HepG2 (cell line): Measurements from ENCODE around the gene CNTD1. TPM values are rescaled to one million over a fixed set of nuclear protein-coding genes. Genes with fewer than 3 reads are reported as not detected.

Experiments used
- ARID4A ChIP-seq: sonication (generic); formaldehyde crosslinking; IDR thresholded peaks from 2 replicates; pipeline ENCODE4 v1.5.0; 2020; ENCODE audit warnings: mild to moderate bottlenecking, missing genetic modification reagents, borderline replicate concordance
- ATF1 ChIP-seq: IDR thresholded peaks from 2 replicates; pipeline ENCODE4 v1.6.1; 2016; ENCODE audit warnings: mild to moderate bottlenecking, control low read depth
- CEBPB ChIP-seq: IDR thresholded peaks from 2 replicates; pipeline ENCODE4 v1.6.1; 2011; ENCODE audit warnings: low read depth, low read length, improper control_type of control experiment, borderline replicate concordance
- CREB3 ChIP-seq: sonication (generic); formaldehyde crosslinking; IDR thresholded peaks from 2 replicates; pipeline ENCODE4 v1.5.0; 2020; ENCODE audit warnings: missing genetic modification reagents
- GLMP ChIP-seq: sonication (generic); formaldehyde crosslinking; IDR thresholded peaks from 2 replicates; pipeline ENCODE4 v1.9.0; 2021; ENCODE audit warnings: missing genetic modification reagents, mild to moderate bottlenecking, borderline replicate concordance
- HMG20A ChIP-seq: IDR thresholded peaks from 2 replicates; pipeline ENCODE4 v1.6.1; 2016; ENCODE audit warnings: borderline replicate concordance
- KAT2B ChIP-seq: fragments of 150-350 bp; IDR thresholded peaks from 2 replicates; pipeline ENCODE4 v1.6.1; 2014; ENCODE audit warnings: low read depth, low read length, borderline replicate concordance
- KDM5A ChIP-seq: fragments of 200-600 bp; sonication (generic); IDR thresholded peaks from 2 replicates; pipeline ENCODE4 v1.7.0; 2018; ENCODE audit warnings: antibody characterized with exemption, mild to moderate bottlenecking, low read length, borderline replicate concordance
- KDM6A ChIP-seq: IDR thresholded peaks from 2 replicates; pipeline ENCODE4 v1.6.1; 2016; ENCODE audit warnings: low read depth
- MEIS1 ChIP-seq: sonication (generic); formaldehyde crosslinking; IDR thresholded peaks from 2 replicates; pipeline ENCODE4 v1.9.0; 2021; ENCODE audit warnings: mild to moderate bottlenecking, missing genetic modification reagents, moderate library complexity, borderline replicate concordance
- PAWR ChIP-seq: sonication (generic); formaldehyde crosslinking; IDR thresholded peaks from 2 replicates; pipeline ENCODE4 v1.4.0; 2020; ENCODE audit warnings: missing genetic modification reagents, mild to moderate bottlenecking, borderline replicate concordance
- PCBP1 ChIP-seq: fragments of 200-400 bp; formaldehyde crosslinking; IDR thresholded peaks from 2 replicates; pipeline ENCODE4 v1.6.1; 2017; ENCODE audit warnings: mild to moderate bottlenecking, low read depth, low read length, borderline replicate concordance
- RCOR2 ChIP-seq: IDR thresholded peaks from 2 replicates; pipeline ENCODE4 v1.6.1; 2016; ENCODE audit warnings: missing biosample characterization, missing genetic modification reagents
- RELA ChIP-seq: sonication (generic); formaldehyde crosslinking; IDR thresholded peaks from 2 replicates; pipeline ENCODE4 v1.4.0; 2020; ENCODE audit warnings: missing genetic modification reagents
- RFXAP ChIP-seq: sonication (generic); formaldehyde crosslinking; IDR thresholded peaks from 2 replicates; pipeline ENCODE4 v1.4.0; 2020; ENCODE audit warnings: missing genetic modification reagents, borderline replicate concordance
- SIN3A ChIP-seq: IDR thresholded peaks from 2 replicates; pipeline ENCODE4 v1.6.1; 2011; ENCODE audit warnings: low read depth, mild to moderate bottlenecking, control low read depth, low read length, borderline replicate concordance
- TCF7L2 ChIP-seq: IDR thresholded peaks from 2 replicates; pipeline ENCODE4 v1.6.1; 2011; ENCODE audit warnings: mild to moderate bottlenecking, low read depth, low read length, moderate library complexity
- ZNF256 ChIP-seq: sonication (generic); formaldehyde crosslinking; conservative IDR thresholded peaks from 2 replicates; pipeline ENCODE4 v1.4.0; 2020; ENCODE audit warnings: missing genetic modification reagents
- ZNF432 ChIP-seq: sonication (generic); formaldehyde crosslinking; IDR thresholded peaks from 2 replicates; pipeline ENCODE4 v1.5.0; 2020; ENCODE audit warnings: missing genetic modification reagents, mild to moderate bottlenecking, borderline replicate concordance
- ZNF547 ChIP-seq: sonication (generic); formaldehyde crosslinking; IDR thresholded peaks from 2 replicates; pipeline ENCODE4 v1.5.1; 2020; ENCODE audit warnings: mild to moderate bottlenecking, missing genetic modification reagents
- ZNF674 ChIP-seq: sonication (generic); formaldehyde crosslinking; IDR thresholded peaks from 2 replicates; pipeline ENCODE4 v1.5.0; 2020; ENCODE audit warnings: low read depth, mild to moderate bottlenecking, missing genetic modification reagents
- ZNF777 ChIP-seq: sonication (generic); formaldehyde crosslinking; IDR thresholded peaks from 2 replicates; pipeline ENCODE4 v1.4.0; 2020; ENCODE audit warnings: missing genetic modification reagents
- ZNF879 ChIP-seq: sonication (generic); formaldehyde crosslinking; IDR thresholded peaks from 2 replicates; pipeline ENCODE4 v1.8.1; 2023; ENCODE audit warnings: missing genetic modification reagents
- ZSCAN21 ChIP-seq: sonication (generic); formaldehyde crosslinking; IDR thresholded peaks from 2 replicates; pipeline ENCODE4 v1.8.0; 2022; ENCODE audit warnings: mild to moderate bottlenecking, missing genetic modification reagents, moderate library complexity, borderline replicate concordance
- polyA plus RNA-seq, 8 experiments: library from polyadenylated mRNA; depleted of rRNA in 3 of 8; stranded (reverse) in 7 of 8; unstranded in 1 of 8; fragments of >200 nt; fragmentation: Illumina TruSeq in 4 of 8; extraction: Trizol in 4 of 8; gene quantifications; 2 replicates each; pipeline versions ENCODE4 v1.2.1 to v1.2.3, GENCODE V29; 2011 to 2016; ENCODE audit warnings: low read depth in 4 of 8, missing spikeins in 1 of 8, mixed read lengths in 1 of 8; ENCODE audit not compliant: insufficient read depth in 1 of 8
- total RNA-seq, 5 experiments: library from RNA; depleted of rRNA; stranded (reverse); fragments of >200 nt; fragmentation: Illumina TruSeq; extraction: Trizol; gene quantifications; 2 replicates each; pipeline ENCODE4 v1.2.3, GENCODE V29; 2016; ENCODE audit warnings: low read depth in 1 of 5

CNTD1 gene
- total and polyA plus RNA-seq, 2 of the 13 experiments (the other 11 are each of a cell fraction or from before 2014, with no cell fraction given): 0.11 to 0.15 TPM

GRCh38 chr17:42779936-42780850, 18.5 kb upstream of the CNTD1 start, which contains the start of gene WNK4 (continued):
- TF ChIP-seq KAT2B: no peak
- 0 out of 2 replicates have a peak, but pooled peaks have one; percentile 25 for TF ChIP-seq ZNF256 (CRISPR knock-in tag)
- TF ChIP-seq PAWR (CRISPR knock-in tag): no peak
- TF ChIP-seq ZNF432 (CRISPR knock-in tag): no peak
- no peak for TF ChIP-seq ZNF879
- TF ChIP-seq ZSCAN21: peak; percentile 62; the same call in 1 of the 2 replicates
- peak; percentile 79 for TF ChIP-seq CREB3 (CRISPR knock-in tag)
- TF ChIP-seq ZNF547 (CRISPR knock-in tag): peak; percentile 68; the same call in 1 of the 2 replicates
- peak; percentile 80; the same call in 1 of the 2 replicates for TF ChIP-seq HMG20A (CRISPR knock-in tag)
- TF ChIP-seq RELA (CRISPR knock-in tag): no peak
- no peak for TF ChIP-seq TCF7L2
- peak; percentile 54; the same call in 1 of the 2 replicates for TF ChIP-seq MEIS1 (CRISPR knock-in tag)
- no peak for TF ChIP-seq ATF1 (CRISPR knock-in tag)
- TF ChIP-seq ZNF777 (CRISPR knock-in tag): peak; percentile 89
- peak; percentile 74 for TF ChIP-seq RCOR2 (CRISPR knock-in tag)
- TF ChIP-seq KDM5A: peak; percentile 70
- no peak for TF ChIP-seq GLMP
- TF ChIP-seq SIN3A: peak; percentile 63; the same call in 1 of the 2 replicates
- TF ChIP-seq ARID4A: peak; percentile 65
- 0 out of 2 replicates have a peak, but pooled peaks have one; percentile 2 for TF ChIP-seq ZNF674 (CRISPR knock-in tag)
- no peak for TF ChIP-seq RFXAP (CRISPR knock-in tag)
- no peak for TF ChIP-seq CEBPB
- peak; percentile 95 for TF ChIP-seq KDM6A
- TF ChIP-seq PCBP1: peak; percentile 46; the same call in 1 of the 2 replicates
